Gastroesophageal sphincter (tissue), 3 donors: ENCODE data around the gene MIEN1.

Experiments
- CTCF ChIP-seq, 4 experiments: fragments of 200-600 bp in 2 of 4; fragments of 450-650 bp in 2 of 4; sonication (generic) in 1 of 4; IDR thresholded peaks; one replicate each; pipeline ENCODE4 v1.5.1; 2017 to 2019; ENCODE audit warnings: antibody characterized with exemption in 4 of 4, mild to moderate bottlenecking in 2 of 4, moderate library complexity in 2 of 4
- POLR2AphosphoS5 ChIP-seq: sonication (generic); formaldehyde crosslinking; IDR thresholded peaks from one replicate; pipeline ENCODE4 v1.6.1; 2017; ENCODE audit warnings: antibody characterized with exemption

DNA sequence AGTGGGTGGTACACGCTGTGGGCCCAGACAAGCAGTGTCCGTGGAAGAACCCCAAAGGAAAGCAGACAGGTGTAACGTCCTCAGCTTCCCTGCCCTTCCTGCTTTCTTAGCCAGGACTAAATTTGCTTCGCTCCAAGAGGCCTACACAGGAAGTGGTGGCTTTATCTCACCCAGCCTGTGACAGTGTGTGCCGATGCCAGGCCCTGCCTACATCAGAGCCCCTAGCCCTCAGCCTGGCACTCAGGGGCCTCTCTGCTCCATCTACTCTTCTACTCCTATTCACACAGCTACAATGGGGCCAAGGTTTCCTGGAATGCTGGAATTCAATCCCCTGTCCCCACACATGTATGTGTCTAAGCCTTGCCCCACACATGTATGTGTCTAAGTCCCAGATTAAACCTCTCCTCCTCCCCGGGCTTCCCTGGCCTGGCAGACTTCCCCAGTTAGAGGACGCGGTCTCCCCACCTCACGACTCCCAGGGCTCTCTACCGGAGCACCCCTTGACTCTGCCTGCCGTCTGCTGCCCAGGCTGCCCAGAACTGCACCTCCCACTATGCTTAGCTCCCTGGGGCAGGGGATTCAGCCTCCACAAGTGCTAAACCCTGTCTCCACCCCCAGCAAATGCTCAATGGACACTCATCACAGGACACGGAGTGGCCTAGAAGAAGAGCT, 50.7 kb downstream of the MIEN1 start:
- TF ChIP-seq POLR2AphosphoS5 (no peak), CTCF (IDR thresholded peaks at IDR 0.05) (no peak)
